ENCODE data around the gene SCRT2.

GRCh38 chr20:654417-654750, 21.2 kb downstream of the SCRT2 start:
- no peak for TF ChIP-seq POLR2A (IDR thresholded peaks at IDR 0.05)
- TF ChIP-seq CTCF (IDR thresholded peaks at IDR 0.05), result no peak
- no peak for TF ChIP-seq POLR2AphosphoS5 (IDR thresholded peaks at IDR 0.05)
- no peak for TF ChIP-seq EP300 (IDR thresholded peaks at IDR 0.05)

Data from sigmoid colon (tissue), 4 donors.